Activated naive CD8-positive, alpha-beta T cell treated with anti-CD3 and anti-CD28 coated beads for 36 hours (primary cell): Measurements from ENCODE around the gene HORMAD2. TPM values are rescaled to one million over a fixed set of nuclear protein-coding genes. Genes with fewer than 3 reads are reported as not detected.

Source experiments
- DNase-seq: peaks from one replicate; pipeline ENCODE4 v3.0.0; 2021
- H3K27ac Mint-ChIP-seq: one replicate; pipeline ENCODE4 v1.8.0; 2022; ENCODE audit warnings: mild to moderate bottlenecking, moderate library complexity, mixed read lengths
- H3K27me3 Mint-ChIP-seq: one replicate; pipeline ENCODE4 v1.8.0; 2022; ENCODE audit warnings: mild to moderate bottlenecking, mixed read lengths
- H3K36me3 Mint-ChIP-seq: one replicate; pipeline ENCODE4 v1.8.0; 2021; ENCODE audit warnings: mild to moderate bottlenecking, mixed read lengths
- H3K4me1 Mint-ChIP-seq: one replicate; pipeline ENCODE4 v1.8.0; 2021; ENCODE audit warnings: mixed read lengths
- H3K4me3 Mint-ChIP-seq: one replicate; pipeline ENCODE4 v1.8.0; 2022; ENCODE audit warnings: mild to moderate bottlenecking, moderate library complexity, mixed read lengths
- H3K9me3 Mint-ChIP-seq: one replicate; pipeline ENCODE4 v1.8.0; 2022; ENCODE audit warnings: mixed read lengths
- total RNA-seq, 2 experiments: library from RNA; stranded (reverse); gene quantifications; one replicate each; pipeline ENCODE4 v1.2.3, GENCODE V29; 2021

The HORMAD2 gene
- total RNA-seq, 2 experiments from 2014 or later: not detected

- H3K9me3 Mint-ChIP-seq: peaks cover 3% of the 10 kb centered on the region
- H3K4me1 Mint-ChIP-seq: peaks cover 47% of the 10 kb centered on the region
- H3K36me3 Mint-ChIP-seq: peaks cover 12% of the 10 kb centered on the region
- no peak overlapping the region for H3K4me3 Mint-ChIP-seq
- no peak for DNase-seq
- H3K27ac Mint-ChIP-seq: peak overlapping the region; percentile 96
- H3K27me3 Mint-ChIP-seq: no peaks in the 10 kb centered on the region
These were observed 78.0 kb downstream of the HORMAD2 start for GRCh38 chr22:30158277-30158676.

GRCh38 chr22:30158744-30159500 lies 78.7 kb downstream of the HORMAD2 start:
- Mint-ChIP-seq H3K4me3 (peak overlapping the region; percentile 11), H3K27ac (peak overlapping the region; percentile 96), H3K27me3 (no peaks in the 10 kb centered on the region), H3K4me1 (peaks cover 47% of the 10 kb centered on the region), H3K36me3 (peaks cover 12% of the 10 kb centered on the region), H3K9me3 (peaks cover 3% of the 10 kb centered on the region)
- DNase-seq: no peak

- Mint-ChIP-seq H3K27ac (peak overlapping the region; percentile 96), H3K4me3 (no peak overlapping the region), H3K36me3 (peaks cover 12% of the 10 kb centered on the region), H3K9me3 (peaks cover 3% of the 10 kb centered on the region), H3K27me3 (no peaks in the 10 kb centered on the region), H3K4me1 (peaks cover 47% of the 10 kb centered on the region)
- DNase-seq: no peak
These were observed 79.5 kb downstream of the HORMAD2 start for GRCh38 chr22:30159561-30160353.

- DNase-seq: no peak
- peak overlapping the region; percentile 96 for H3K27ac Mint-ChIP-seq
- H3K4me1 Mint-ChIP-seq: peaks cover 43% of the 10 kb centered on the region
- H3K9me3 Mint-ChIP-seq: peaks cover 3% of the 10 kb centered on the region
- H3K4me3 Mint-ChIP-seq: no peak overlapping the region
- H3K36me3 Mint-ChIP-seq: peaks cover 13% of the 10 kb centered on the region
- H3K27me3 Mint-ChIP-seq: no peaks in the 10 kb centered on the region
These were observed 80.8 kb downstream of the HORMAD2 start for GRCh38 chr22:30161051-30161469.

- H3K9me3 Mint-ChIP-seq: no peaks in the 10 kb centered on the region
- no peaks in the 10 kb centered on the region for H3K27me3 Mint-ChIP-seq
- H3K4me3 Mint-ChIP-seq: peak overlapping the region; percentile 29
- peaks cover 3% of the 10 kb centered on the region for H3K4me1 Mint-ChIP-seq
- peak overlapping the region; percentile 74 for H3K27ac Mint-ChIP-seq
- H3K36me3 Mint-ChIP-seq: peaks cover 1% of the 10 kb centered on the region
- no peak for DNase-seq
These were observed 87.0 kb downstream of the HORMAD2 start for GRCh38 chr22:30167296-30167695.

GRCh38 chr22:30167734-30168133 lies 87.5 kb downstream of the HORMAD2 start:
- Mint-ChIP-seq H3K27me3 (no peaks in the 10 kb centered on the region), H3K4me1 (peaks cover 3% of the 10 kb centered on the region), H3K4me3 (peak overlapping the region; percentile 29), H3K9me3 (no peaks in the 10 kb centered on the region), H3K27ac (peak overlapping the region; percentile 74), H3K36me3 (peaks cover 1% of the 10 kb centered on the region)
- no peak for DNase-seq

- H3K9me3 Mint-ChIP-seq: peaks cover 1% of the 10 kb centered on the region
- peaks cover 1% of the 10 kb centered on the region for H3K36me3 Mint-ChIP-seq
- DNase-seq: no peak
- no peaks in the 10 kb centered on the region for H3K27me3 Mint-ChIP-seq
- H3K4me1 Mint-ChIP-seq: peaks cover 1% of the 10 kb centered on the region
- H3K27ac Mint-ChIP-seq: no peak overlapping the region
- H3K4me3 Mint-ChIP-seq: no peak overlapping the region
These were observed 88.7 kb downstream of the HORMAD2 start for GRCh38 chr22:30169002-30169401.

- Mint-ChIP-seq H3K4me1 (peaks cover 2% of the 10 kb centered on the region), H3K9me3 (peaks cover 1% of the 10 kb centered on the region), H3K27me3 (no peaks in the 10 kb centered on the region), H3K36me3 (no peaks in the 10 kb centered on the region), H3K4me3 (no peak overlapping the region), H3K27ac (no peak overlapping the region)
- no peak for DNase-seq
These were observed 89.9 kb downstream of the HORMAD2 start for GRCh38 chr22:30170129-30170528.

- no peaks in the 10 kb centered on the region for H3K27me3 Mint-ChIP-seq
- H3K36me3 Mint-ChIP-seq: no peaks in the 10 kb centered on the region
- H3K4me3 Mint-ChIP-seq: no peak overlapping the region
- DNase-seq: no peak
- peaks cover 8% of the 10 kb centered on the region for H3K4me1 Mint-ChIP-seq
- peaks cover 1% of the 10 kb centered on the region for H3K9me3 Mint-ChIP-seq
- no peak overlapping the region for H3K27ac Mint-ChIP-seq
These were observed 90.7 kb downstream of the HORMAD2 start for GRCh38 chr22:30171008-30171407.

GRCh38 chr22:30175690-30176288 lies 95.5 kb downstream of the HORMAD2 start:
- H3K27ac Mint-ChIP-seq: peak overlapping the region; percentile 28

GRCh38 chr22:30176431-30176830 lies 96.2 kb downstream of the HORMAD2 start:
- H3K27ac Mint-ChIP-seq: no peak overlapping the region

More at GRCh38 chr22:30175690-30176288, 95.5 kb downstream of the HORMAD2 start:
- Mint-ChIP-seq H3K9me3 (peaks cover 1% of the 10 kb centered on the region), H3K36me3 (no peaks in the 10 kb centered on the region), H3K4me3 (no peak overlapping the region), H3K4me1 (peaks cover 48% of the 10 kb centered on the region), H3K27me3 (no peaks in the 10 kb centered on the region)
- DNase-seq: no peak

GRCh38 chr22:30178181-30179126 lies 98.2 kb downstream of the HORMAD2 start:
- Mint-ChIP-seq H3K36me3 (no peaks in the 10 kb centered on the region), H3K27ac (peak overlapping the region; percentile 98), H3K4me1 (peaks cover 72% of the 10 kb centered on the region), H3K9me3 (peaks cover 1% of the 10 kb centered on the region), H3K27me3 (no peaks in the 10 kb centered on the region), H3K4me3 (peak overlapping the region; percentile 42)
- DNase-seq: peak; percentile 70

More at GRCh38 chr22:30176431-30176830, 96.2 kb downstream of the HORMAD2 start:
- Mint-ChIP-seq H3K4me1 (peaks cover 54% of the 10 kb centered on the region), H3K36me3 (no peaks in the 10 kb centered on the region), H3K27me3 (no peaks in the 10 kb centered on the region), H3K4me3 (no peak overlapping the region), H3K9me3 (peaks cover 1% of the 10 kb centered on the region)
- DNase-seq: no peak

GRCh38 chr22:30180616-30181015 lies 100.4 kb downstream of the HORMAD2 start:
- DNase-seq: no peak
- Mint-ChIP-seq H3K4me3 (no peak overlapping the region), H3K4me1 (peaks cover 88% of the 10 kb centered on the region), H3K27me3 (no peaks in the 10 kb centered on the region), H3K9me3 (no peaks in the 10 kb centered on the region), H3K27ac (peak overlapping the region; percentile 98), H3K36me3 (no peaks in the 10 kb centered on the region)
